ENCODE results near the gene ATP6V1B1.
"Not testable (repeated sequence)": the region's sequence is repeated elsewhere in the genome, so short reads cannot be mapped to it uniquely, and the experiment has no call there.

The ATP6V1B1 gene

DNA sequence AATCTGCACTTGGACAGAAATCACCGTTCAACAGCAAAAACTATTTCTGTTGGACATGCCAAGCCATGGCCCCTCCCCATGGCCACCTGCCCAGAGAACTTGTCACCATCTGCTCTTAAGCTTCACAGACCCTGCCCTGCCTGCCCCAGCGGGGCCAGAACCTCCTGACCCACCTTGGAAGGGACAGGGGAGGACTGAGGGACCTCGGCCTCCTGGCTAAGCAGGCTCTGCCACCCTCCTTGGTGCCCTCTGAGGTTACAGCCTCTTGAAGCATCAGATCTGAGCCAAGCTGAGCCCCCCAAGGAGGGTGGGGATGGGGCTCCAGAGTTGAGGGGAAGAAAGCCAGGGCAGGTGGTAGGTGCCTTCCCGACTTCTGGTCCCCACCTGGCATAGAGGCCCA, 52.5 kb downstream of the ATP6V1B1 start:
- H3K4me1 ChIP-seq (ENCODE audit: control insufficient read depth, insufficient read depth, low read length), result no peaks in the 10 kb centered on the region
- H3K9me3 ChIP-seq (ENCODE audit: control insufficient read depth, insufficient read depth, low read length), result no peaks in the 10 kb centered on the region
- peaks cover 36% of the 10 kb centered on the region for H3K36me3 ChIP-seq (ENCODE audit: control insufficient read depth, insufficient read depth, low read length)
- H3K27ac ChIP-seq (ENCODE audit: low read depth, low read length), result no peak overlapping the region
- no peak overlapping the region for H3K9ac ChIP-seq (ENCODE audit: low read depth, low read length)
- no peaks in the 10 kb centered on the region; the same call in 1 of the 2 replicates for H3K27me3 ChIP-seq (ENCODE audit: control insufficient read depth, insufficient read depth, low read length)
- no peak overlapping the region for H3K4me3 ChIP-seq (ENCODE audit: low read depth, low read length)

- Histone ChIP-seq H3K27me3 (ENCODE audit: control insufficient read depth, insufficient read depth, low read length) (no peaks in the 10 kb centered on the region; the same call in 1 of the 2 replicates), H3K36me3 (ENCODE audit: control insufficient read depth, insufficient read depth, low read length) (peaks cover 36% of the 10 kb centered on the region), H3K9me3 (ENCODE audit: control insufficient read depth, insufficient read depth, low read length) (no peaks in the 10 kb centered on the region), H3K27ac (ENCODE audit: low read depth, low read length) (no peak overlapping the region), H3K4me3 (ENCODE audit: low read depth, low read length) (no peak overlapping the region), H3K9ac (ENCODE audit: low read depth, low read length) (no peak overlapping the region), H3K4me1 (ENCODE audit: control insufficient read depth, insufficient read depth, low read length) (no peaks in the 10 kb centered on the region)
Observed at GRCh38 chr2:70988726-70989648, 53.3 kb downstream of the ATP6V1B1 start.

DNA sequence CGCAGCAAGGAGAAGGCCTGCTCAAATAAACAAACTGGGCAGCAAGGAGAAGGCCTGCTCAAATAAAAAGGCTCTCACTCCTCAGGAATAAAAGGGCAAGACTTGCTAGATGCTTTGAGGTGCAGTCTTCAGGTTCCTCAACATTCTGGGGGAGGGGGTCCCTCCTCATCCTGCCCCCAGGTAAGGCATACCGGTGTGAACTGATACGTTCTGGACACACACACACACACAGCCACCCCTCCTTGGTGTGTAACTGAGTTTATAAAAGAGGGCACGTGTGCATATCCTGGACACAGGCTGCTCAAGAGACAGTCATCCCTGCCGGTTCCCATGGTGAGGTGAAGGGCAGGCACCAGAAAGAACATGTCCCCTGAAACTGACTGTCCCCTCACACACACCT, 54.5 kb downstream of the ATP6V1B1 start:
- no peak overlapping the region for H3K9ac ChIP-seq (ENCODE audit: low read depth, low read length)
- peaks cover 36% of the 10 kb centered on the region for H3K36me3 ChIP-seq (ENCODE audit: control insufficient read depth, insufficient read depth, low read length)
- no peak overlapping the region for H3K27ac ChIP-seq (ENCODE audit: low read depth, low read length)
- H3K4me1 ChIP-seq (ENCODE audit: control insufficient read depth, insufficient read depth, low read length), result no peaks in the 10 kb centered on the region
- H3K4me3 ChIP-seq (ENCODE audit: low read depth, low read length), result no peak overlapping the region
- no peaks in the 10 kb centered on the region for H3K27me3 ChIP-seq (ENCODE audit: control insufficient read depth, insufficient read depth, low read length)
- no peaks in the 10 kb centered on the region for H3K9me3 ChIP-seq (ENCODE audit: control insufficient read depth, insufficient read depth, low read length)

DNA sequence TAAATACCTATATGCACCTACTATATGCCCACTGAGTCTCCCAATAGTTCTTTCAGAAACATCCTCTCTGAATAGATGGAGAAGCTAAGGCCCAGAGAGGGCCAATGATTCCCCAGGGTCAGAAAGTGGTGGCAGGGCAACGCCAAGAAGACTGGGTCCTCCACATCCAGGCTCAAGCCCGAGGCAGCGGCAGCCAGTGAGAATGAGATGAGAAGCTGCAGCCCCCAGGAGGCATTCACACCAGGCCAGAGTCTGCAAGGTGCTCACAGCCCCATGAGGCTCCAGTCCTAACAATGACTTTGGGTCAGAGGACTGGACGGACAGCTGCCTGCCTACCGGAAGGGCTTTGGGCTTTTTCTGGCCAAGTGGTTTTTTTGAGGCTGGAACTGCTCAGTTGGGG, 55.4 kb downstream of the ATP6V1B1 start:
- H3K27ac ChIP-seq (ENCODE audit: low read depth, low read length), result no peak overlapping the region
- peaks cover 34% of the 10 kb centered on the region for H3K36me3 ChIP-seq (ENCODE audit: control insufficient read depth, insufficient read depth, low read length)
- no peak overlapping the region for H3K9ac ChIP-seq (ENCODE audit: low read depth, low read length)
- H3K27me3 ChIP-seq (ENCODE audit: control insufficient read depth, insufficient read depth, low read length), result peaks cover 3% of the 10 kb centered on the region
- no peak overlapping the region for H3K4me3 ChIP-seq (ENCODE audit: low read depth, low read length)
- no peaks in the 10 kb centered on the region for H3K4me1 ChIP-seq (ENCODE audit: control insufficient read depth, insufficient read depth, low read length)
- no peaks in the 10 kb centered on the region for H3K9me3 ChIP-seq (ENCODE audit: control insufficient read depth, insufficient read depth, low read length)

DNA sequence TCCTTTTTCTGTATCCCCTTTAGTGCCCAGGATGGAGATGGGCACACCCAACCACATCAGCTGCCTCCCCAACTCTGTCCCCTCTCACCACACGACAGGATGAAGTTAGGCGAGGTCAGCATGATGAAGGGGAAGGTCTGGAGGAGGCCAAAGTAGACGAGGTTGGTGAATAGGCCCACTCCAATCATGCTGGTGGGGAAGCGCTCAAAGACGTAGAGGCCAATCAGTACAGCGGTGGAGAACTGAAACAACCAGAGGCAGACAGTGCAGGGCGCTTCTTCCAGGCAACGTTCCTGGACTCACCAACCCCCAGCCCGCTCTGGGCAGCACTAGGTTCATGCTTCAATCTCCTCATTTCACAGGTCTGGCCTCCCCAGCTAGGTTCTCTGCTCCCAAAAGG, 56.0 kb downstream of the ATP6V1B1 start:
- Histone ChIP-seq H3K36me3 (ENCODE audit: control insufficient read depth, insufficient read depth, low read length) (peaks cover 34% of the 10 kb centered on the region), H3K9ac (ENCODE audit: low read depth, low read length) (no peak overlapping the region), H3K9me3 (ENCODE audit: control insufficient read depth, insufficient read depth, low read length) (no peaks in the 10 kb centered on the region), H3K4me1 (ENCODE audit: control insufficient read depth, insufficient read depth, low read length) (no peaks in the 10 kb centered on the region), H3K27ac (ENCODE audit: low read depth, low read length) (no peak overlapping the region), H3K4me3 (ENCODE audit: low read depth, low read length) (no peak overlapping the region), H3K27me3 (ENCODE audit: control insufficient read depth, insufficient read depth, low read length) (peaks cover 3% of the 10 kb centered on the region)

DNA sequence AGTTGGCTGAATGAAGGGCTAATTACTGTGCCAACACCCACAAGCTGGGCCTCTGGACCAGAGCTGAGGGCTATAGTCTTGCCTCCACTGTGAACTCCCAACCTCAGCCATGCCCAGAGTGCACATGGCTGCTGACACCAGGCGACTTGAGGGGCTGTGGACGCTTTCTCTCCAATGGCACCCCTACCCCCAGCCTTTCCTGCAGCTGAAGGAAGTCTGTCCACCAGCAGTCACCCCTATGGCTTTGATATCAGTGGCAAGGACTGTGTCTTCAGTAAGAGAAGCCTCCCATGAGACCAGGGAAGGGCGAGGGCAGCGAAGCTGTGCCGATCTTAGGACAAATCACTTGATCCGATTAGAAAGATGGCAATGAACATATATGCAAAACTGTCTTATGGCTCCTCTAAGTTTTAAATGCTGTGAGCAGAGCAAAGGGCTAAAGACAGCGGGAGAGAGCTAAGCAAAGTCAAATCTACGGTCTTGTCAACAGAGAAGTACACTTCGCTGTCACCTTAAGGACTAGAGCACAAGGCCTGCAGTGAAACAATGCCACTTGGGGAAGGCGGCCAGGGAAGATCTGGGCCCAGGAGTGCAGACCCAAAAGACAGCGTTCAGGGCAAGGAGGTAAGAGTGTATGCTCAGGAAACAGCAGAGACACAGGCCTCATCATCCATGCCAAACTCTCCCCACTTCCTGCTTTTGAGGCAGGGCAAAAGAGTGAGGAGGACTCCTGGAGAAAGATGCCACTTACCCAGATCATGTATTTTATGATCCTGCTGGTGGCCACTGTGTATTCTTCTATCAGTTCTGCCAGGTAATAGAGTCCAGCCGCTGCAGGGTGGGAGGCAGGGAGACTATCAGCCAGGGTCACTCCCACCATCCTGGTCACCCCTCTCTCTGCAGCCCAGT, 57.5 kb downstream of the ATP6V1B1 start:
- Histone ChIP-seq H3K9me3 (ENCODE audit: control insufficient read depth, insufficient read depth, low read length) (no peaks in the 10 kb centered on the region), H3K27ac (ENCODE audit: low read depth, low read length) (no peak overlapping the region), H3K27me3 (ENCODE audit: control insufficient read depth, insufficient read depth, low read length) (peaks cover 3% of the 10 kb centered on the region), H3K36me3 (ENCODE audit: control insufficient read depth, insufficient read depth, low read length) (peaks cover 24% of the 10 kb centered on the region), H3K9ac (ENCODE audit: low read depth, low read length) (no peak overlapping the region), H3K4me1 (ENCODE audit: control insufficient read depth, insufficient read depth, low read length) (no peaks in the 10 kb centered on the region), H3K4me3 (ENCODE audit: low read depth, low read length) (peak overlapping the region; percentile 72)

GRCh38 chr2:70994009-70994698, 58.5 kb downstream of the ATP6V1B1 start:
- no peaks in the 10 kb centered on the region for H3K9me3 ChIP-seq (ENCODE audit: control insufficient read depth, insufficient read depth, low read length)
- no peaks in the 10 kb centered on the region for H3K4me1 ChIP-seq (ENCODE audit: control insufficient read depth, insufficient read depth, low read length)
- H3K9ac ChIP-seq (ENCODE audit: low read depth, low read length), result no peak overlapping the region; the same call in 1 of the 2 replicates
- H3K27me3 ChIP-seq (ENCODE audit: control insufficient read depth, insufficient read depth, low read length), result peaks cover 7% of the 10 kb centered on the region
- peak overlapping the region; percentile 72 for H3K4me3 ChIP-seq (ENCODE audit: low read depth, low read length)
- H3K27ac ChIP-seq (ENCODE audit: low read depth, low read length), result no peak overlapping the region
- H3K36me3 ChIP-seq (ENCODE audit: control insufficient read depth, insufficient read depth, low read length), result peaks cover 14% of the 10 kb centered on the region; the same call in 1 of the 2 replicates

DNA sequence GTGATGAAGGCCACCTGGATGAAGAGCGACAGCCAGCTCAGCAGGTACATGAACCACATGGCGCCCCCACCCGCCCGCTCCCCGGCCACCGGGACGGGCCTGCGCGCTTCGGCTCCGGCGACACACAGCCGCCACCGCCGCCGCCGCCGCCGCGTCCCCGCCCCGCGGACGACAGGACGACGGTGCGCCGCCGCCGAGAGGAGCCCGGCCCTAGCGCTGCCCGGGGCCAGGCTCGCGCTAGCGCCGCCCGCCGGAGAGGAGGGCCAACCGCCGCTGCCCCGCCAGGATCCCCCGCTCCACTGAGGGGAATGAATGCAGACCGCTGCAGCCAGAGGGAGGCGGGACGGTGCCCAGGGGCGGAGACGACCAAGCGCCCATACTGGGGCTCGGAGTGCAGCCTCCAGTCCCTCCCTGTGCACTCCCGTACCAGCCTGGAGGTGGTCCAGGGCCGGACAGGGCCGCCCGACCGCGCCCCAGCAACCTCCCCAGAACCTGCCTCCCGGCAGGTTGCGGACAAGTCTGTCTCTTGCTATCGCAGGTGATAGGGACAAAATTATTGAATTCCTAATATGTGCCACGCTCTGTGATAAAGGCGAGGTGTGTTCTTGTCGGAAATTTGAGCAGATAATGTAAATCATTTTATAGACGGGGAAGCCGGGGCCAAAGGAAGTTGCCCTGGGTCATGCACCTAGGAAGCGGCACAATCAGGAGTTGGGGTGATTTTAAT, 59.2 kb downstream of the ATP6V1B1 start, which contains the start of gene TEX261:
Gene TEX261, minus strand, starts transcription at position 175 of the 727 bp plus-strand sequence. Its CDS starts 116 bp downstream, at position 59.
- peak within 1 kb of the TSS; percentile 46 for H3K9ac ChIP-seq (ENCODE audit: low read depth, low read length)
- peaks cover 7% of the 10 kb centered on the region; the same call in 1 of the 2 replicates for H3K36me3 ChIP-seq (ENCODE audit: control insufficient read depth, insufficient read depth, low read length)
- H3K4me1 ChIP-seq (ENCODE audit: control insufficient read depth, insufficient read depth, low read length), result no peaks in the 10 kb centered on the region
- peak within 1 kb of the TSS; percentile 72 for H3K4me3 ChIP-seq (ENCODE audit: low read depth, low read length)
- H3K27me3 ChIP-seq (ENCODE audit: control insufficient read depth, insufficient read depth, low read length), result peaks cover 7% of the 10 kb centered on the region
- H3K9me3 ChIP-seq (ENCODE audit: control insufficient read depth, insufficient read depth, low read length), result no peaks in the 10 kb centered on the region
- H3K27ac ChIP-seq (ENCODE audit: low read depth, low read length), result no peak within 1 kb of the TSS

DNA sequence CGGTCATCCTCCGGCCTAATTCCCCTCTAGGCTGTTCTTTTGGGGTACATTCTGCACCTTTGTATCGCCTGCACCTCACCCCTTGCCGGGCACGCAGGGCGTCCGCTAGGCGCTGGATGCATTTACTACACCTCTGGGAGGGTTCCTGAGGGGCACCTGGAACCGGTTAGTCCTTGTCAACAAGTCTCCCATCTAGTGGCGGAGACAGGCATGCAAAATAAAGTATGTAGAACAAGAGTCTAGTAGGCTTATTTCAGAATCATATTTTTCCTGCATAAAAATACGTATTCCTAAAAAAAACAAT, 59.7 kb downstream of the ATP6V1B1 start:
- Histone ChIP-seq H3K9me3 (ENCODE audit: control insufficient read depth, insufficient read depth, low read length) (no peaks in the 10 kb centered on the region), H3K36me3 (ENCODE audit: control insufficient read depth, insufficient read depth, low read length) (peaks cover 3% of the 10 kb centered on the region; the same call in 1 of the 2 replicates), H3K4me1 (ENCODE audit: control insufficient read depth, insufficient read depth, low read length) (no peaks in the 10 kb centered on the region), H3K4me3 (ENCODE audit: low read depth, low read length) (peak overlapping the region; percentile 72), H3K9ac (ENCODE audit: low read depth, low read length) (peak overlapping the region; percentile 46; the same call in 1 of the 2 replicates), H3K27ac (ENCODE audit: low read depth, low read length) (no peak overlapping the region), H3K27me3 (ENCODE audit: control insufficient read depth, insufficient read depth, low read length) (peaks cover 7% of the 10 kb centered on the region)

GRCh38 chr2:70998885-70999284, 63.2 kb downstream of the ATP6V1B1 start:
- not testable (repeated sequence) for H3K27ac ChIP-seq (ENCODE audit: low read depth, low read length); H3K4me3 ChIP-seq (ENCODE audit: low read depth, low read length); H3K9ac ChIP-seq (ENCODE audit: low read depth, low read length); H3K27me3 ChIP-seq (ENCODE audit: control insufficient read depth, insufficient read depth, low read length); H3K9me3 ChIP-seq (ENCODE audit: control insufficient read depth, insufficient read depth, low read length); H3K36me3 ChIP-seq (ENCODE audit: control insufficient read depth, insufficient read depth, low read length)
- peaks cover 17% of the 10 kb centered on the region for H3K4me1 ChIP-seq (ENCODE audit: control insufficient read depth, insufficient read depth, low read length)

Data from HUES48 (cell line).